T follicular helper cell (primary cell): ENCODE results near the gene TRABD2A.
"Not testable (repeated sequence)": the region's sequence is repeated elsewhere in the genome, so short reads cannot be mapped to it uniquely, and the experiment has no call there.

Source experiments
- DNase-seq: peaks from one replicate; pipeline ENCODE4 v3.0.0-alpha.2; 2020; ENCODE audit warnings: low read depth

TRABD2A gene

GRCh38 chr2:84778911-84779690 is 101.8 kb downstream of the TRABD2A start:
- no peak for DNase-seq

GRCh38 chr2:84776011-84776410 is 104.9 kb downstream of the TRABD2A start:
- DNase-seq: no peak

GRCh38 chr2:84773562-84773961 is 107.3 kb downstream of the TRABD2A start:
- not testable (repeated sequence) for DNase-seq
